Subcutaneous abdominal adipose tissue (tissue), 5 donors: ENCODE measurements around the gene TMED8.
"Not testable (repeated sequence)": the region's sequence is repeated elsewhere in the genome, so short reads cannot be mapped to it uniquely, and the experiment has no call there.

Experiments
- H3K27ac ChIP-seq: one replicate; pipeline ENCODE4 v1.7.0; 2013; ENCODE audit warnings: low read depth, mild to moderate bottlenecking, inconsistent platforms, low read length, moderate library complexity
- H3K27me3 ChIP-seq, 5 donors: one replicate each; pipeline ENCODE4 v1.7.0; 2013; ENCODE audit warnings: low read length in 5 of 5, inconsistent platforms in 1 of 5; ENCODE audit not compliant: control insufficient read depth in 5 of 5, insufficient read depth in 4 of 5
- H3K36me3 ChIP-seq, 5 donors: one replicate each; pipeline ENCODE4 v1.7.0; 2013; ENCODE audit warnings: low read length in 5 of 5; ENCODE audit not compliant: control insufficient read depth in 5 of 5, insufficient read depth in 5 of 5
- H3K4me1 ChIP-seq, 5 donors: one replicate each; pipeline ENCODE4 v1.7.0; 2013; ENCODE audit warnings: low read length in 5 of 5, mild to moderate bottlenecking in 3 of 5, moderate library complexity in 1 of 5; ENCODE audit not compliant: control insufficient read depth in 5 of 5, insufficient read depth in 5 of 5
- H3K4me3 ChIP-seq, 5 donors: one replicate each; pipeline ENCODE4 v1.7.0; 2013; ENCODE audit warnings: low read length in 5 of 5, low read depth in 1 of 5
- H3K9ac ChIP-seq, 5 donors: one replicate each; pipeline ENCODE4 v1.7.0; 2013; ENCODE audit warnings: low read length in 5 of 5, mild to moderate bottlenecking in 4 of 5, moderate library complexity in 3 of 5
- H3K9me3 ChIP-seq, 5 donors: one replicate each; pipeline ENCODE4 v1.7.0; 2013; ENCODE audit warnings: low read length in 5 of 5; ENCODE audit not compliant: control insufficient read depth in 5 of 5
- donor health status: healthy.
- donor health status: healthy.
- donor health status: healthy.
- donor health status: healthy.
- donor health status: healthy.

Gene TMED8

DNA sequence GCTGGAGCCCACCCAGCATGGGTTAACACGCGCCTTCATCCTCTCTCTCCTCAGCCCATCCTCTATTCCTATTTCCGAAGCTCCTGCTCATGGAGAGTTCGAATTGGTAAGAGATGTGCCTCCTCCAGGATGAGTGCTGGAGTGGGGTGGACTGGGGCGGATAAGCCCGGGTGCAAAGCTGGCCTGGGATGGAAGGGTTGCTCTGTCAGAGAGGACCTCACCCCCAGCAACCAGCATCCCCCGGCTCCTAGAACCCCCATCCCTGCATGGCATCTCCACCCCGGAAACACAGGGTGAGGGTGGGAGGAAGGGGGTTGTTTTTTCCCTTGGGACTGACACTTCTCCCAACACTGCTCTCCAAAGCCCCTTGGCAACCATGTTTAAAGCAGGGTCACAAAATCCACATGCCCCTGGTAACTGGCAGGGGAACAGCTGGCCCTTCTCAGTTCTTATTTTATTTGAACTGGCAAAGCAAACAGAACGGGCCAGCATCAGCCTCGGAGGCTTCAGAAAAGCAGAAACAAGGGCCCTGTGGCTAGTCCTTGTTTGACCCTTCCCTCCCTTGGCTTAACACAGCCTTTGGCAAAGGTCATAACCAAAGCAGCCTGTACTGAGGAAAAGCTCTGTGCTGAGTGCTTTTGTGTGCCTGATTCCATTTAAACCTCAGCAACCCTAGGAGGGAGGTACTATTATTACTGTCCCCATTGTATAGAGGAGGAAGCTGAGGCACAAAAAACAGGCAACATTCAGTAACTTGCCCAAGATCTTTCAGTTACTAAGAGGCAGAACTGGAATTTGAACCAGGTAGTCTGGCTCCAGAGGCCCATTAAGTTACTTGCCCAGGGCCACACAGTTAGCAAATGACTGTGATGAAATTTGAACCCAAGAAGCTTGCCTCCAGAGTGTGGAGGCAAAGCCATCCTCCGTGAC is 51.8 kb downstream of the TMED8 start:
- H3K27ac ChIP-seq, result no peak overlapping the region
- H3K4me3 ChIP-seq, result no peak overlapping the region
- H3K9ac ChIP-seq, result no peak overlapping the region
- H3K27me3 ChIP-seq, result no peaks in the 10 kb centered on the region
- peaks cover 1 to 19% (median 11%) of the 10 kb centered on the region in 5 donors for H3K4me1 ChIP-seq
- H3K36me3 ChIP-seq, result no peaks in the 10 kb centered on the region
- H3K9me3 ChIP-seq, result no peaks in the 10 kb centered on the region

DNA sequence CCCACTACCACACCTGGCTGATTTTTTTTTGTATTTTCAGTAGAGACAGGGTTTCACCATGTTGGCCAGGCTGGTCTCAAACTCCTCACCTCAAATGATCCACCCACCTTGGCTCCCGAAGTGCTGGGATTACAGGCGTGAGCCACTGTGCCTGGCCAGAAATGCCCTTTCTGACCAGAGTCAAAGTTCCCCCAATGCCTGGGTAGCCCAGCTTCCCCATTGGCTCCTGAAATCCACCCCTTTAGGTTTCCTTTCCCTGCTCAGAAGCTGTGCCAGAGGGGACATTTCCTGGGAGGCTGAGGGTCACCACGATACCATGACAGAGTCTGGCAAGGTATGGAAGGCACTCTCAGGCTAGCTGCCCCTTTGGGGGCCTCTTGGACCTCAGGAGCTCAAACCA is 52.6 kb downstream of the TMED8 start:
- H3K36me3 ChIP-seq, result no peaks in the 10 kb centered on the region
- no peak overlapping the region for H3K27ac ChIP-seq
- no peak overlapping the region for H3K9ac ChIP-seq
- H3K4me1 ChIP-seq, result peaks cover 6 to 27% (median 19%) of the 10 kb centered on the region in 5 donors
- H3K4me3 ChIP-seq, result no peak overlapping the region
- H3K27me3 ChIP-seq, result no peaks in the 10 kb centered on the region
- no peaks in the 10 kb centered on the region for H3K9me3 ChIP-seq

DNA sequence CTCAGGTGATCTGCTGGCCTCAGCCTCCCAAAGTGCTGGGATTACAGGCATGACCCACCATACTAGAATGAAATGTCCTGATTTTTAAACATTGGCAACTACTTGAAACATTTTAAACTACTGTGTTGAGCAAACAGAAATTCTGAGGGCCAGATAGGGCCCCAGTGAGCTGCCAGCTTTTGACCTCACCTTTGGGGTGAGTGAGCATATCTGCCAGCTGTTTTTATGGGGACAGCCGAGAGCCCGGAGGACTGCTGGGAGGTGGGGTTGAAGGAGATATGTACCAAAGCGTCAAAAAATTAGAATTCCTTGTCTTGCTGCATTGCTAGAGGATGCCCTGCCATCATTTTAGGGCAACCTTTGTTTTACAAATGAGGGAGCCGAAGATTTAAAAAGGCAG is 53.3 kb downstream of the TMED8 start:
- Histone ChIP-seq H3K9me3 (no peaks in the 10 kb centered on the region), H3K4me1 (peaks cover 6 to 29% (median 19%) of the 10 kb centered on the region in 5 donors), H3K4me3 (no peak overlapping the region), H3K27me3 (no peaks in the 10 kb centered on the region), H3K9ac (no peak overlapping the region), H3K36me3 (no peaks in the 10 kb centered on the region), H3K27ac (no peak overlapping the region)

DNA sequence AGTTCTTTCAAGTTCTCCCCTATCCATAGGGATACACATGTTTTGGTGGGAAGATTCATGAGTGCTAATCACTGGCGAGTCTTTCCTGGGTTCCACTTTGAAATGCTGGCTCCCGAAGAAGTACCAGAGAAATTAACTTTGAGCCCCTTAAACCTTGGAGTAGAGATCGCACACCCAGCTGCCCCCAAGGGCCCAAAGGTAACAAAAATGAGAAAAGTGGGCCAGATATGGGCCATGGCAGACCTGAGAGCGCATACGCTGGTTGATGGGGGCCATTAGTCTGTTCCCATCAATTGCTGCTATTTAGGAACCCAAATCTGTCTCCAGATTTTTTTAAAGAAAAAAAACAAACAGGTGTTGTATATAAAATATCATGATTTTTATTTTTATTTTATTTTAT is 53.9 kb downstream of the TMED8 start:
- Histone ChIP-seq H3K27me3 (no peaks in the 10 kb centered on the region), H3K9ac (no peak overlapping the region), H3K4me3 (no peak overlapping the region), H3K4me1 (peaks cover 6 to 31% (median 19%) of the 10 kb centered on the region in 5 donors), H3K9me3 (no peaks in the 10 kb centered on the region), H3K36me3 (no peaks in the 10 kb centered on the region), H3K27ac (no peak overlapping the region)

DNA sequence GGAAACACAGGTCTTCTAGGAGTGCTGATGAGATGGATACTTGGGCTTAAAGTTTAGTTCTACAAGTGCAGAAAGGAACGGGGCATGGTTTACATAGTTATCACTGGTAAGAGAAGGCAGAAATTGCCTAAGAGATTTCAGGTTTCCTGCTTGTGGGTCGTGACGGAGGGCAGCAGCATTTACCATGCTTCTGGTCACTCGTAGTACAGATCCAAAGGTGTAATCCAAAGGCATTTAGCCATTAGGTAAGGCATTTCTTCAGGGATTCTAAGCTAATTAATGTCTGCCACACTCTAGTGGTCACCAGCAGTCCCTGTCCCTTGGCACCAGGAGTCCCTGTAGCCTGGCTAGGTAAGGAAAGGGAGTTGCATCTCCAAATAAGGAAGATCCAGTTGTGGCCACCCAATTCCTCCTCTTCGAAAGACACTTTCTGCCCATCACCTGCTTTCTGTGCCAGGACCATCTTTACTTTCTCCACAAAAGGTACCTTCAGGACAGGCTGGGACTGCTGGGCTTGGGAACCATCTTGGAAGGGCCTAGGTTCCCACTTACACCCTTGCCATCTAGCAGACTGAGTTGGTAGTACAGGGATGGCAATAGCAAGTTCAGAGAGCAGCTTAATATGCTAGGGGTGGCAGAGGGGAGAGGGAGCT is 54.5 kb downstream of the TMED8 start:
- Histone ChIP-seq H3K4me3 (peak overlapping the region; percentile 80 to 96 (median 89)), H3K27ac (no peak overlapping the region), H3K4me1 (peaks cover 6 to 32% (median 19%) of the 10 kb centered on the region in 5 donors), H3K9me3 (no peaks in the 10 kb centered on the region), H3K27me3 (no peaks in the 10 kb centered on the region), H3K9ac (peak overlapping the region in 4 of 5 donors; percentile 62 to 90 (median 68)), H3K36me3 (no peaks in the 10 kb centered on the region)

DNA sequence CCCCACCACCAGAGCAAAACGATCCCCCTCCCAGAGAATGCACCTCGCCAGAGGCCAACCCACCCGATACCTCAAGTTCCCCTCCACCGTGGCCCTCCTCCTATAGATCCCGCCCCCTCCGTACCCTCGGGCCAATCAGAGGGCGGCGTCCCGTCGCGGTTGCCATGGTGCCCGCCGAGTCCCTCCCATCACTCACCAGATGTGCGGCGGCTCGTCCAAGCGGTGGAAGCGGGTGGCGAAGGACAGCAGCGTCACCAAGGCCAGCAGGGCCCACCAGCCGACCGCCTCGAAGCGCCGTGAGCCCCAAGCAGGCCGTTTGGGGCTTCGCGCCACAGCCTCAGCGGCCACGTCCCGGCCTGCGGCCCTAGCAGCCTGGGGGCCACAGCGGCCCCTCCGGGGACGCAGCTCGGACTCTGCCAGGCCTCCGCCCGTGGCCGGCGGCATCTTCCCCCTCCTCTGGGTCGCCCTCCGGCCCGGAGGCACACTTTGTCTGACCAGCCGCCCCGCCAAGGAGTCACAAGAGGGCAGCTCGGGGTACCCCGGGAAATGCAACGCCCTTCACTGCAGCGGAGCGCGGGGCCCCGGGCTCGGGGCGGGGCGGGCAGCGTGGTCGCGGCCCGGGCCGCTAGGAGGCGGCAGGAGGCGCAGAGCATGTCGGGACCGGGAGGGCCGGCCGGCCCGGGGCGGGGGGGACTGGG is 56.5 kb downstream of the TMED8 start, which contains the start of gene POMT2:
TSS of gene POMT2 (minus strand) at position 646 of the 698 bp plus-strand sequence. CDS start at position 444, 202 bp downstream.
- Histone ChIP-seq H3K27ac (peak within 1 kb of the TSS; percentile 89), H3K4me1 (peaks cover 6 to 50% (median 24%) of the 10 kb centered on the region in 5 donors), H3K9ac (peak within 1 kb of the TSS in 4 of 5 donors; percentile 84 to 93 (median 89)), H3K9me3 (no peaks in the 10 kb centered on the region), H3K27me3 (no peaks in the 10 kb centered on the region), H3K36me3 (no peaks in the 10 kb centered on the region), H3K4me3 (peak within 1 kb of the TSS; percentile 80 to 96 (median 89))

DNA sequence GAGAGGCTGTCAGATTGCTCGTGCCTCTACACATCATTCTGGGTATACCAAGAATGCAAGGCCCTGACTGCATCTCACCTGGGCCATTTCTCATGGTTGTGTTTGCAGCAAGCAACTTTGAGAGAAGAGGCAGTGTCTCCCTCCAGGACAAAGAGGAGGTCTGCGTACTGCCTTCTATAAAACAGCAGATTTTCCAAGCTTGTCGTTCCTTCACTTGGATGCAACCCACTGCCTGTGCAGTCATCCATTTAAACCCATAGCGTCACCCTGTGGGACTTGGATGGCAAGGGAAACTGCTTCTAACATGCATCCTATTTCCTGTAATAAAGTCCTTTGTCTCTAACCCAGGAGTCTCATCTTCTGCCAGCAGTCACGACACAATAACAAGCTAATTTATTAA is 57.5 kb downstream of the TMED8 start:
- peak overlapping the region in 1 of 5 donors; percentile 66 for H3K4me3 ChIP-seq
- no peak overlapping the region for H3K27ac ChIP-seq
- no peak overlapping the region for H3K9ac ChIP-seq
- peaks cover 7 to 55% (median 31%) of the 10 kb centered on the region in 5 donors for H3K4me1 ChIP-seq
- no peaks in the 10 kb centered on the region for H3K27me3 ChIP-seq
- H3K36me3 ChIP-seq, result no peaks in the 10 kb centered on the region
- H3K9me3 ChIP-seq, result no peaks in the 10 kb centered on the region

DNA sequence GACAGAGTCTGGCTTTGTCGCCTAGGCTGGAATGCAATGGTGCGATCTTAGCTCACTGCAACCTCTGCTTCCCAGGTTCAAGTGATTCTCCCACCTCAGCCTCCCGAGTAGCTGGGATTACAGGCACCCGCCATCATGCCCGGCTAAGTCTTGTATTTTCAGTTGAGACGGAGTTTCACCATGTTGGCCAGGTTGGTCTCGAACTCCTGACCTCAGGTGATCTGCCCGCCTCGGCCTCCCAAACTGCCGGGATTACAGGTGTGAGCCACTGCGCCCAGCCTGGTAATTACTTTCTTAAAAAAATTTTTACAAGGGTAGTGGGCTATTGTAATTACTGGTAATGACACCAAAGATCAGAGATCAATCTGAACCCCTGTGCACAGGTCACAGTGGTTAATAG is 58.1 kb downstream of the TMED8 start:
- H3K27ac ChIP-seq, H3K27me3 ChIP-seq, H3K4me3 ChIP-seq, H3K36me3 ChIP-seq, H3K9ac ChIP-seq, H3K9me3 ChIP-seq: not testable (repeated sequence)
- peaks cover 12 to 62% (median 37%) of the 10 kb centered on the region in 5 donors for H3K4me1 ChIP-seq

DNA sequence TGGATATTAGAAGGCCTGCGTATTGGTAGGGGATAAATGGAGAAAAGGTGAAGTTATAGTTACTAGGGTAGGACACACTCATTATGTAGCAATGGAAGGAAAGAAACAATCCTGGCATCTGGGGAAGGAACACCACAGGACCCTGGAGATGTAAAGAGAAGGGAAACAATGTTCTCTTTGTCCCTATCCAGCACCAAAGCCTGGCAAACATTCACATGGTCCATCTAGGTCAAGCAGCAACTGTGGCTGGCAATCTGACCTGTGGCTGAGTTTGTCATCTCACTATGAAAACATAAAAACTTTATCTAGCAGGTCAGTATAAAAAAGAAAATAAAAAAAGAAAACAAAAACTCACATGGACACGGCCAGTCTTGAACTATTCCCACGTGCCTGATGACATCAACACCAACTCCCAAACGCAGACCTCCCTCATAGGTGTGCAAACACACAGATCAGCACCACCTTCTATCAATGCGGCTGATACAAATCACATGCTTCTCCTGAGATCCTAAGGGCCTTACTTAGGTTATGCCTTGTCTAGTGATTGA is 58.8 kb downstream of the TMED8 start:
- H3K36me3 ChIP-seq, result no peaks in the 10 kb centered on the region
- H3K9ac ChIP-seq, result no peak overlapping the region
- peaks cover 12 to 64% (median 39%) of the 10 kb centered on the region in 5 donors for H3K4me1 ChIP-seq
- H3K4me3 ChIP-seq, result no peak overlapping the region
- no peaks in the 10 kb centered on the region for H3K9me3 ChIP-seq
- H3K27me3 ChIP-seq, result no peaks in the 10 kb centered on the region
- no peak overlapping the region for H3K27ac ChIP-seq
